OCI-LY3 (cell line): Measurements from ENCODE around the gene SLC25A21.

Experiments
- H2AFZ ChIP-seq: fragments of 200-600, 300-600 bp; shearing (Covaris generic); 2 replicates; pipeline ENCODE4 v1.6.0; 2014; ENCODE audit warnings: antibody characterized with exemption, low read depth, low read length
- H3K27ac ChIP-seq: fragments of 200-600, 300-600 bp; sonication (generic); 2 replicates; pipeline ENCODE4 v1.5.1; 2014; ENCODE audit warnings: mild to moderate bottlenecking, low read length, moderate library complexity, mixed read lengths
- H3K27me3 ChIP-seq: fragments of 200-600, 300-600 bp; sonication (generic); 2 replicates; pipeline ENCODE4 v1.6.1; 2014; ENCODE audit warnings: low read depth, low read length, mixed read lengths
- H3K36me3 ChIP-seq: fragments of 200-600, 300-600 bp; sonication (generic); replicated peaks from 2 replicates; pipeline ENCODE3; 2014; ENCODE audit warnings: low read depth, low read length, mixed read lengths
- H3K4me1 ChIP-seq: fragments of 300-600, 200-600 bp; sonication (generic); 2 replicates; pipeline ENCODE4 v1.6.1; 2014; ENCODE audit warnings: low read length, mixed read lengths
- H3K4me2 ChIP-seq: fragments of 200-600, 300-600 bp; sonication (generic); 2 replicates; pipeline ENCODE4 v1.6.1; 2014; ENCODE audit warnings: low read length, mixed read lengths
- H3K4me3 ChIP-seq: fragments of 300-600, 200-600 bp; sonication (generic); 2 replicates; pipeline ENCODE4 v1.5.1; 2014; ENCODE audit warnings: antibody characterized with exemption, mild to moderate bottlenecking, low read length, moderate library complexity
- H3K79me2 ChIP-seq: fragments of 300-600, 200-600 bp; shearing (Covaris generic); 2 replicates; pipeline ENCODE4 v1.6.1; 2014; ENCODE audit warnings: mild to moderate bottlenecking, low read length, mixed read lengths
- H3K9ac ChIP-seq: fragments of 300-600, 200-600 bp; shearing (Covaris generic); 2 replicates; pipeline ENCODE4 v1.6.0; 2014; ENCODE audit warnings: mild to moderate bottlenecking, low read length, moderate library complexity
- H3K9me3 ChIP-seq: fragments of 200-600, 300-600 bp; shearing (Covaris generic); 2 replicates; pipeline ENCODE4 v1.6.1; 2014; ENCODE audit warnings: low read length, mixed read lengths; ENCODE audit not compliant: insufficient read depth
- H4K20me1 ChIP-seq: fragments of 200-600, 300-600 bp; sonication (generic); 2 replicates; pipeline ENCODE4 v1.6.1; 2016; ENCODE audit warnings: low read length, mixed read lengths; ENCODE audit not compliant: insufficient read depth
- CTCF ChIP-seq: fragments of 200-600, 300-600 bp; sonication (generic); IDR thresholded peaks from 2 replicates; pipeline ENCODE4 v1.5.1; 2014; ENCODE audit warnings: antibody characterized with exemption, low read length, low read depth
- EZH2phosphoT487 ChIP-seq: fragments of 200-600 bp; shearing (Covaris generic); IDR thresholded peaks from 2 replicates; pipeline ENCODE4 v1.6.1; 2018; ENCODE audit warnings: antibody characterized with exemption, mixed run types, low read depth

The SLC25A21 gene

GRCh38 chr14:36829547-36829946 is 342.9 kb downstream of the SLC25A21 start:
- Histone ChIP-seq H3K4me3 (no peak overlapping the region), H3K9me3 (no peaks in the 10 kb centered on the region), H3K27me3 (no peaks in the 10 kb centered on the region), H2AFZ (no peak overlapping the region), H4K20me1 (no peaks in the 10 kb centered on the region), H3K9ac (no peak overlapping the region), H3K27ac (no peak overlapping the region), H3K79me2 (no peaks in the 10 kb centered on the region), H3K4me1 (no peaks in the 10 kb centered on the region), H3K36me3 (no peaks in the 10 kb centered on the region), H3K4me2 (no peak overlapping the region)
- no peak for TF ChIP-seq CTCF
- TF ChIP-seq EZH2phosphoT487 = no peak

GRCh38 chr14:36827861-36828260 is 344.5 kb downstream of the SLC25A21 start:
- H3K4me2 ChIP-seq = no peak overlapping the region
- H3K4me3 ChIP-seq = no peak overlapping the region
- H4K20me1 ChIP-seq = no peaks in the 10 kb centered on the region

GRCh38 chr14:36826614-36827013 is 345.8 kb downstream of the SLC25A21 start:
- Histone ChIP-seq H4K20me1 (no peaks in the 10 kb centered on the region), H3K27me3 (no peaks in the 10 kb centered on the region), H2AFZ (no peak overlapping the region), H3K4me3 (no peak overlapping the region), H3K4me2 (no peak overlapping the region), H3K79me2 (no peaks in the 10 kb centered on the region), H3K4me1 (no peaks in the 10 kb centered on the region), H3K27ac (no peak overlapping the region), H3K36me3 (no peaks in the 10 kb centered on the region), H3K9me3 (no peaks in the 10 kb centered on the region), H3K9ac (no peak overlapping the region)
- TF ChIP-seq EZH2phosphoT487 (no peak), CTCF (no peak)

More at GRCh38 chr14:36827861-36828260, 344.5 kb downstream of the SLC25A21 start:
- Histone ChIP-seq H2AFZ (no peak overlapping the region), H3K9me3 (no peaks in the 10 kb centered on the region), H3K27ac (no peak overlapping the region), H3K36me3 (no peaks in the 10 kb centered on the region), H3K27me3 (no peaks in the 10 kb centered on the region), H3K79me2 (no peaks in the 10 kb centered on the region), H3K9ac (no peak overlapping the region), H3K4me1 (no peaks in the 10 kb centered on the region)
- no peak for TF ChIP-seq EZH2phosphoT487
- TF ChIP-seq CTCF = no peak

- Histone ChIP-seq H3K4me1 (peaks cover 9% of the 10 kb centered on the region), H3K79me2 (no peaks in the 10 kb centered on the region), H3K9ac (no peak overlapping the region), H3K27ac (no peak overlapping the region), H3K4me2 (no peak overlapping the region), H3K27me3 (no peaks in the 10 kb centered on the region), H3K9me3 (no peaks in the 10 kb centered on the region), H3K36me3 (no peaks in the 10 kb centered on the region), H2AFZ (no peak overlapping the region), H3K4me3 (no peak overlapping the region), H4K20me1 (no peaks in the 10 kb centered on the region)
- TF ChIP-seq EZH2phosphoT487 (no peak), CTCF (no peak)
Observed at GRCh38 chr14:36824854-36825253, 347.6 kb downstream of the SLC25A21 start.
